HG03095 (cell line): ENCODE results near the gene CHD3.
"Not testable (repeated sequence)": the region's sequence is repeated elsewhere in the genome, so short reads cannot be mapped to it uniquely, and the experiment has no call there.

ENCODE experiments used
- ATAC-seq: cut with Tn5 transposase; IDR thresholded peaks from one replicate; pipeline ENCODE4 v1.9.1; 2021; ENCODE audit warnings: moderate library complexity; ENCODE audit not compliant: unreplicated experiment

Gene CHD3

GRCh38 chr17:7849751-7850504, 38.7 kb upstream of the CHD3 start:
- no peak for ATAC-seq

GRCh38 chr17:7850701-7851437, 37.7 kb upstream of the CHD3 start:
- ATAC-seq: no peak

- peak; percentile 62 for ATAC-seq
Observed at GRCh38 chr17:7851438-7852261, 36.9 kb upstream of the CHD3 start.

GRCh38 chr17:7852262-7852670, 36.3 kb upstream of the CHD3 start:
- ATAC-seq: no peak

- ATAC-seq: no peak
Observed at GRCh38 chr17:7852919-7853690, 35.5 kb upstream of the CHD3 start.

- no peak for ATAC-seq
Observed at GRCh38 chr17:7853691-7854038, 34.9 kb upstream of the CHD3 start.

- no peak for ATAC-seq
Observed at GRCh38 chr17:7854078-7854777, 34.4 kb upstream of the CHD3 start.

GRCh38 chr17:7854851-7855659, 33.5 kb upstream of the CHD3 start, which contains the start of gene TMEM88:
TSS of gene TMEM88 (plus strand) at chr17:7855066. CDS start at chr17:7855075, 9 bp downstream.
- ATAC-seq: no peak

- ATAC-seq: no peak
Observed at GRCh38 chr17:7855660-7856010, 33.0 kb upstream of the CHD3 start.

GRCh38 chr17:7856011-7856810, 32.4 kb upstream of the CHD3 start:
- ATAC-seq: no peak

GRCh38 chr17:7856811-7857712, 31.5 kb upstream of the CHD3 start, which contains the start of gene NAA38:
TSS of gene NAA38 (minus strand) at chr17:7857559. CDS start at chr17:7857463, 96 bp downstream.
- ATAC-seq: peak; percentile 69

GRCh38 chr17:7857713-7858521, 30.7 kb upstream of the CHD3 start, which contains the start of gene CYB5D1:
TSS of gene CYB5D1 (plus strand) at chr17:7858003. CDS start at chr17:7858135, 132 bp downstream.
- peak; percentile 25 for ATAC-seq

- ATAC-seq: no peak
Observed at GRCh38 chr17:7858522-7858810, 30.1 kb upstream of the CHD3 start.

GRCh38 chr17:7859028-7859427, 29.6 kb upstream of the CHD3 start:
- ATAC-seq: no peak

GRCh38 chr17:7862692-7863437, 25.7 kb upstream of the CHD3 start:
- no peak for ATAC-seq

- not testable (repeated sequence) for ATAC-seq
Observed at GRCh38 chr17:7864384-7864783, 24.2 kb upstream of the CHD3 start.
